ENCODE results near the gene ZNF839. TPM values are rescaled to one million over a fixed set of nuclear protein-coding genes. Genes with fewer than 3 reads are reported as not detected.
"Not testable (repeated sequence)": the region's sequence is repeated elsewhere in the genome, so short reads cannot be mapped to it uniquely, and the experiment has no call there.

Gene ZNF839
- polyA plus RNA-seq, 3 donors: 0.47 to 17.0 (median 1.7) TPM

GRCh38 chr14:102295270-102295669 is 24.3 kb upstream of the ZNF839 start:
- no CpG with 5 or more reads among the region's 3 CpGs for WGBS (ENCODE audit: insufficient coverage)
- H3K4me2 ChIP-seq (replicated peaks; ENCODE audit: extremely low read depth, low read length, poor library complexity, severe bottlenecking): no peak overlapping the region

DNA sequence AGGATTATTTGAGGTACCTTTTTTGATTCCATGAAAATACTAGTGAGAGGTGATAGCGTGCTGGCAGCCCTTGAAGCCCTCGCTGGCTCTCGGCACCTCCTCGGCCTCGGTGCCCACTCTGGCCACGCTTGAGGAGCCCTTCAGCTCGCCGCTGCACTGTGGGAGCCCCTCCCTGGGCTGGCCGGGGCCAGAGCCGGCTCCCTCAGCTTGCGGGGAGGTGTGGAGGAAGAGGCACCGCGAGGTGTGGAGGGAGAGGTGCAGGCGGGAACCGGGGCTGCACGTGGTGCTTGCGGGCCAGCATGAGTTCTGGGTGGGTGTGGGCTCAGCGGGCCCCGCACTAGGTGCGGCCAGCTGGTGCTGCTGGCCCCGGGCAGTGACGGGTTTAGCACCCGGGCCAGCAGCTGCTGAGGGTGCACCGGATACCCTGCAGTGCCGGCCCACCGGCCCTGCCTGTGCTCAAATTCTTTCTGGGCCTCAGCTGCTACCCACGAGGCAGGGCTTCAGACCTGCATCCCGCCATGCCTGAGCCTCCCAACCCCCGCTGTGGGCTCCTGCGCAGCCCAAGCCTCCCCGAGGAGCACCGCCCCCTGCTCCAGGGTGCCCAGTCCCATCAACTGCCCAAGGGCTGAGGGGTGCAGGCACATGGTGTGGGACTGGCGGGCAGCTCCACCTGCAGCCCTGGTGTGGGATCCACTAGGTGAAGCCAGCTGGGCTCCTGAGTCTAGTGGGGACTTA is 21.9 kb upstream of the ZNF839 start:
- Mint-ChIP-seq H3K27me3 (ENCODE audit: low read depth in 3 of 3) (peaks cover 0 to 8% (median 2%) of the 10 kb centered on the region in 3 donors), H3K4me1 (no peaks in the 10 kb centered on the region), H3K36me3 (no peaks in the 10 kb centered on the region), H3K4me3 (no peak overlapping the region), H3K27ac (no peak overlapping the region), H3K9me3 (peaks cover 0 to 6% (median 4%) of the 10 kb centered on the region in 7 donors)
- DNase-seq: no peak
- H3K79me2 ChIP-seq (ENCODE audit: insufficient read depth, low read length): no peaks in the 10 kb centered on the region
- H3K4me1 ChIP-seq (ENCODE audit: control insufficient read depth in 1 of 2, insufficient read depth in 2 of 2, low read length in 2 of 2): no peaks in the 10 kb centered on the region
- H3K27me3 ChIP-seq (ENCODE audit: control insufficient read depth in 2 of 2, insufficient read depth in 2 of 2, low read length in 2 of 2): no peaks in the 10 kb centered on the region
- no peak overlapping the region for H3K4me2 ChIP-seq (replicated peaks; ENCODE audit: extremely low read depth, low read length, poor library complexity, severe bottlenecking)
- no peaks in the 10 kb centered on the region for H3K36me3 ChIP-seq (replicated peaks in 1 of 2; ENCODE audit: control insufficient read depth in 1 of 2, insufficient read depth in 2 of 2, low read length in 2 of 2)
- no peak overlapping the region for H3K9ac ChIP-seq (ENCODE audit: insufficient read depth, low read length, poor library complexity, severe bottlenecking)
- no peak overlapping the region for H3K27ac ChIP-seq (ENCODE audit: low read depth in 1 of 2, low read length in 2 of 2)
- H2AFZ ChIP-seq (ENCODE audit: insufficient read depth, low read depth, low read length, poor library complexity, severe bottlenecking): no peak overlapping the region
- TF ChIP-seq CTCF (IDR thresholded peaks at IDR 0.05): no peak
- intact Hi-C loops (cut with micrococcal nuclease): no loop called here
- no peaks in the 10 kb centered on the region for H3K9me3 ChIP-seq (replicated peaks in 1 of 2; ENCODE audit: control insufficient read depth in 1 of 2, insufficient read depth in 1 of 2, low read length in 2 of 2)
- no peaks in the 10 kb centered on the region for H4K20me1 ChIP-seq (ENCODE audit: insufficient read depth, low read length)
- WGBS (ENCODE audit: insufficient coverage): 96% methylated on average over 27 of the region's 33 CpGs
- H3K4me3 ChIP-seq (replicated peaks in 1 of 3; ENCODE audit: low read depth in 2 of 3, low read length in 3 of 3): no peak overlapping the region

More at GRCh38 chr14:102295270-102295669, 24.3 kb upstream of the ZNF839 start:
- Histone ChIP-seq H2AFZ (ENCODE audit: insufficient read depth, low read depth, low read length, poor library complexity, severe bottlenecking) (no peak overlapping the region), H3K9ac (ENCODE audit: insufficient read depth, low read length, poor library complexity, severe bottlenecking) (no peak overlapping the region), H3K9me3 (replicated peaks in 1 of 2; ENCODE audit: control insufficient read depth in 1 of 2, insufficient read depth in 1 of 2, low read length in 2 of 2) (no peaks in the 10 kb centered on the region), H3K4me3 (replicated peaks in 1 of 3; ENCODE audit: low read depth in 2 of 3, low read length in 3 of 3) (no peak overlapping the region), H3K36me3 (replicated peaks in 1 of 2; ENCODE audit: control insufficient read depth in 1 of 2, insufficient read depth in 2 of 2, low read length in 2 of 2) (no peaks in the 10 kb centered on the region), H3K27me3 (ENCODE audit: control insufficient read depth in 2 of 2, insufficient read depth in 2 of 2, low read length in 2 of 2) (no peaks in the 10 kb centered on the region), H3K27ac (ENCODE audit: low read depth in 1 of 2, low read length in 2 of 2) (no peak overlapping the region), H3K4me1 (ENCODE audit: control insufficient read depth in 1 of 2, insufficient read depth in 2 of 2, low read length in 2 of 2) (no peaks in the 10 kb centered on the region), H4K20me1 (ENCODE audit: insufficient read depth, low read length) (no peaks in the 10 kb centered on the region), H3K79me2 (ENCODE audit: insufficient read depth, low read length) (no peaks in the 10 kb centered on the region)
- Mint-ChIP-seq H3K4me1 (no peaks in the 10 kb centered on the region), H3K27me3 (ENCODE audit: low read depth in 3 of 3) (peaks cover 0 to 9% (median 3%) of the 10 kb centered on the region in 3 donors), H3K36me3 (no peaks in the 10 kb centered on the region), H3K4me3 (peak overlapping the region in 1 of 2 donors; percentile 39), H3K9me3 (peaks cover 0 to 6% (median 4%) of the 10 kb centered on the region in 7 donors), H3K27ac (no peak overlapping the region)
- DNase-seq: no peak
- no peak for TF ChIP-seq CTCF (IDR thresholded peaks at IDR 0.05)
- intact Hi-C loops (cut with micrococcal nuclease): no loop called here

GRCh38 chr14:102298303-102299070 is 21.1 kb upstream of the ZNF839 start:
- H3K9ac ChIP-seq (ENCODE audit: insufficient read depth, low read length, poor library complexity, severe bottlenecking); H3K4me2 ChIP-seq (replicated peaks; ENCODE audit: extremely low read depth, low read length, poor library complexity, severe bottlenecking); H3K9me3 Mint-ChIP-seq; H3K27me3 ChIP-seq (ENCODE audit: control insufficient read depth in 2 of 2, insufficient read depth in 2 of 2, low read length in 2 of 2); H3K27ac Mint-ChIP-seq; H3K9me3 ChIP-seq (replicated peaks in 1 of 2; ENCODE audit: control insufficient read depth in 1 of 2, insufficient read depth in 1 of 2, low read length in 2 of 2); H3K27me3 Mint-ChIP-seq (ENCODE audit: low read depth in 3 of 3); H3K4me1 Mint-ChIP-seq; H3K4me1 ChIP-seq (ENCODE audit: control insufficient read depth in 1 of 2, insufficient read depth in 2 of 2, low read length in 2 of 2); H2AFZ ChIP-seq (ENCODE audit: insufficient read depth, low read depth, low read length, poor library complexity, severe bottlenecking); intact Hi-C loops (cut with micrococcal nuclease); H3K36me3 Mint-ChIP-seq; H3K27ac ChIP-seq (ENCODE audit: low read depth in 1 of 2, low read length in 2 of 2); H3K79me2 ChIP-seq (ENCODE audit: insufficient read depth, low read length); H3K36me3 ChIP-seq (replicated peaks in 1 of 2; ENCODE audit: control insufficient read depth in 1 of 2, insufficient read depth in 2 of 2, low read length in 2 of 2); DNase-seq; H4K20me1 ChIP-seq (ENCODE audit: insufficient read depth, low read length); H3K4me3 ChIP-seq (replicated peaks in 1 of 3; ENCODE audit: low read depth in 2 of 3, low read length in 3 of 3): not testable (repeated sequence)
- 60% methylated on average over 2 of the region's 12 CpGs for WGBS (ENCODE audit: insufficient coverage)
- peak overlapping the region in 1 of 2 donors; percentile 43 for H3K4me3 Mint-ChIP-seq

Measured in CD14-positive monocyte (primary cell).